Left colon (tissue), 2 donors: Measurements from ENCODE around the gene TMIGD3. TPM values are rescaled to one million over a fixed set of nuclear protein-coding genes. Genes with fewer than 3 reads are reported as not detected.
A peak's percentile ranks its signal among the peaks of the same experiment; 100 is the strongest.

ENCODE experiments used
- ATAC-seq: fragments of 200-7000 bp; cut with Tn5 transposase; one replicate; pipeline ENCODE4 v1.9.1; 2020; ENCODE audit warnings: mild to moderate bottlenecking, moderate library complexity
- DNase-seq, 2 donors: peaks; one replicate each; pipeline ENCODE4 v3.0.0-alpha.2; 2020
- intact Hi-C, 2 donors: fragments of 100-400 bp; cut with DNase I in 1 of 2; cut with micrococcal nuclease in 1 of 2; formaldehyde crosslinking; loops; one replicate each; pipeline versions ENCODE4 v1.11.2 to v1.14.0; 2022; cut with DNase I, micrococcal nuclease
- total RNA-seq, 2 donors: library from RNA; stranded (reverse); fragmentation: NEBNext Ultra II Directional; extraction: Animal tissue kit (Norgen Biotek cat#: 25700); gene quantifications; one replicate each; pipeline ENCODE4 v1.2.1, GENCODE V29; 2021
- donor health status: DM: no; HTN: no; CAD: no.
- donor health status: DM: yes; HTN: yes; CAD: no.

TMIGD3 gene
- total RNA-seq, 2 donors from 2014 or later: 1.2 to 1.6 TPM

GRCh38 chr1:111483166-111483565 is 20.3 kb downstream of the TMIGD3 start:
- no peak for DNase-seq
- intact Hi-C loops: loop anchor here in 1 of 2 donors (5.0 kb wide), 1 partner anchor 289 kb away; no protein-coding TSS in a partner anchor
- no peak for ATAC-seq

GRCh38 chr1:111481387-111482221 is 21.8 kb downstream of the TMIGD3 start:
- intact Hi-C loops: loop anchor here in 1 of 2 donors (5.0 kb wide), 1 partner anchor 291 kb away; no protein-coding TSS in a partner anchor
- DNase-seq (peak; percentile 68 to 81), ATAC-seq (peak; percentile 100)

- ATAC-seq (no peak), DNase-seq (no peak)
- intact Hi-C loops: loop anchor here in 1 of 2 donors (5.0 kb wide), 1 partner anchor 292 kb away; no protein-coding TSS in a partner anchor
Observed at GRCh38 chr1:111480674-111481073, 22.8 kb downstream of the TMIGD3 start.

GRCh38 chr1:111476761-111477309 is 26.6 kb downstream of the TMIGD3 start:
- DNase-seq: no peak
- intact Hi-C loops: no loop called here
- ATAC-seq: no peak

GRCh38 chr1:111476214-111476613 is 27.2 kb downstream of the TMIGD3 start:
- DNase-seq (no peak), ATAC-seq (no peak)
- intact Hi-C loops: no loop called here

GRCh38 chr1:111475701-111476100 is 27.7 kb downstream of the TMIGD3 start:
- DNase-seq (no peak), ATAC-seq (no peak)
- intact Hi-C loops: no loop called here

- intact Hi-C loops: no loop called here
- ATAC-seq (no peak), DNase-seq (no peak)
Observed at GRCh38 chr1:111474521-111474920, 28.9 kb downstream of the TMIGD3 start.

- no peak for ATAC-seq
- DNase-seq: no peak
- intact Hi-C loops: no loop called here
Observed at GRCh38 chr1:111474106-111474505, 29.3 kb downstream of the TMIGD3 start.

GRCh38 chr1:111471538-111471937 is 31.9 kb downstream of the TMIGD3 start:
- ATAC-seq: no peak
- no peak for DNase-seq
- intact Hi-C loops: no loop called here

GRCh38 chr1:111471012-111471411 is 32.4 kb downstream of the TMIGD3 start:
- peak; percentile 55 for ATAC-seq
- intact Hi-C loops: no loop called here
- peak; percentile 35 to 64 for DNase-seq

- ATAC-seq: no peak
- intact Hi-C loops: no loop called here
Observed at GRCh38 chr1:111470596-111470995, 32.8 kb downstream of the TMIGD3 start.

GRCh38 chr1:111469539-111469938 is 33.9 kb downstream of the TMIGD3 start:
- intact Hi-C loops: no loop called here

More at GRCh38 chr1:111470596-111470995, 32.8 kb downstream of the TMIGD3 start:
- no peak for DNase-seq

GRCh38 chr1:111468717-111469100 is 34.7 kb downstream of the TMIGD3 start:
- ATAC-seq (no peak), DNase-seq (no peak)
- intact Hi-C loops: no loop called here

More at GRCh38 chr1:111469539-111469938, 33.9 kb downstream of the TMIGD3 start:
- DNase-seq (no peak), ATAC-seq (no peak)

- intact Hi-C loops: no loop called here
- ATAC-seq (no peak), DNase-seq (no peak)
Observed at GRCh38 chr1:111467865-111468716, 35.3 kb downstream of the TMIGD3 start.

- no peak for DNase-seq
- intact Hi-C loops: no loop called here
- no peak for ATAC-seq
Observed at GRCh38 chr1:111466480-111466879, 37.0 kb downstream of the TMIGD3 start.

GRCh38 chr1:111465754-111466153 is 37.7 kb downstream of the TMIGD3 start:
- no peak for DNase-seq
- intact Hi-C loops: no loop called here
- no peak for ATAC-seq

- no peak for DNase-seq
- intact Hi-C loops: no loop called here
- no peak for ATAC-seq
Observed at GRCh38 chr1:111463029-111463683, 40.3 kb downstream of the TMIGD3 start.

- intact Hi-C loops: no loop called here
- DNase-seq: no peak
- no peak for ATAC-seq
Observed at GRCh38 chr1:111462370-111463028, 40.9 kb downstream of the TMIGD3 start.
